Adrenal gland (tissue), 5 donors: ENCODE results near the gene DNAH1.

ENCODE experiments used
- POLR2A ChIP-seq, 2 donors: fragments of 450-650 bp; IDR thresholded peaks; one replicate each; pipeline ENCODE4 v1.6.1; 2017; ENCODE audit warnings: antibody characterized with exemption in 2 of 2, mild to moderate bottlenecking in 2 of 2, moderate library complexity in 1 of 2
- TF ChIP-seq, protein P1 (sequence below), 6 experiments: fragments of 450-650 bp in 4 of 6; fragments of 200-600 bp in 2 of 6; sonication (generic) in 1 of 6; IDR thresholded peaks; 1 replicate in 5 of 6; 2 replicates in 1 of 6; pipeline versions ENCODE4 v1.5.1 to v1.8.0; 2016 to 2021; ENCODE audit warnings: antibody characterized with exemption in 6 of 6, mild to moderate bottlenecking in 2 of 6, moderate library complexity in 1 of 6
- donor health status: DM: no; HTN: no; CAD: no.

DNA sequence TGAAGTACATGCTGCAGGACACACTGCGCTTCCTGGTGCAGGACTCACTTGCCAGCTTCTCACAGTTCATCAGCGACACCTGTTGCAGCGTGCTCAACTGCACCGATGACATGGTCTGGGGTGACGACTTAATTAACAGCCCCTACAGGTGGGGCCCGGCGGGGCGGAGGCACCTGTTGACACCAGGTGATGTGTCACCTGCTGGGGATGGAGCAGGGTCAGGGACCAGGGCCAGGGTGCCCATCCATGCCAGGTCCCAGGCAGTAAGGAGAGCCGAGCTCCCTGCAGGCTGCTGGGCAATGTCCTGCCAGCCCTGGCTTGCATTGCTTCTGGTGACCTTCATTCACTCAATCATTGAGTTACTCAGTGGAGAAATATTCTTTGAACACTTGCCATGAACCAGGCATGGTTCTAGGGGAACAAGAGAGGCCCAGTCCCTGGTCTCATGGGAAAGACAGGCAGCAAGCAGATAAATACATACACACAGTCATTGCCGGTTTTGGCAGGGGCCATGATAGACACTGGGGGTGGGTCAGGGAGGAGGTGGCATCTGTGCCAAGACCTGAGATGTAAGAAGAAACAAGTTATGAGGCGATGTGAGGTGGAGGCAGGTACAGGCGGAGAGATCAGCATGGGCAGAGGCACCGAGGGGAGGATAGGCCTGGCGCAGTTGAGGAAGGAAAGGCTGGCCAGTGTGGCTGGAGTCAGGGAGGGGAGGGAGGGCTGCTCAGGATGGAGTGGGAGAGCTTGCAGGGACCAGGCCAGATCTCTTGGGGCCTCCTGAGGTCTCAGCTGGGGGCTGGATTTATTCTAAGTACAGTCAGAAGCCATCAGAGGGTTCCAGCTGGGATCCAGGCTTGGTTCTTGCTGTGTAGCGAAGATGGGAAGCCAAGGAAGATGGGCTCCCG, 30.8 kb downstream of the DNAH1 start:
- TF ChIP-seq, protein P1, sequence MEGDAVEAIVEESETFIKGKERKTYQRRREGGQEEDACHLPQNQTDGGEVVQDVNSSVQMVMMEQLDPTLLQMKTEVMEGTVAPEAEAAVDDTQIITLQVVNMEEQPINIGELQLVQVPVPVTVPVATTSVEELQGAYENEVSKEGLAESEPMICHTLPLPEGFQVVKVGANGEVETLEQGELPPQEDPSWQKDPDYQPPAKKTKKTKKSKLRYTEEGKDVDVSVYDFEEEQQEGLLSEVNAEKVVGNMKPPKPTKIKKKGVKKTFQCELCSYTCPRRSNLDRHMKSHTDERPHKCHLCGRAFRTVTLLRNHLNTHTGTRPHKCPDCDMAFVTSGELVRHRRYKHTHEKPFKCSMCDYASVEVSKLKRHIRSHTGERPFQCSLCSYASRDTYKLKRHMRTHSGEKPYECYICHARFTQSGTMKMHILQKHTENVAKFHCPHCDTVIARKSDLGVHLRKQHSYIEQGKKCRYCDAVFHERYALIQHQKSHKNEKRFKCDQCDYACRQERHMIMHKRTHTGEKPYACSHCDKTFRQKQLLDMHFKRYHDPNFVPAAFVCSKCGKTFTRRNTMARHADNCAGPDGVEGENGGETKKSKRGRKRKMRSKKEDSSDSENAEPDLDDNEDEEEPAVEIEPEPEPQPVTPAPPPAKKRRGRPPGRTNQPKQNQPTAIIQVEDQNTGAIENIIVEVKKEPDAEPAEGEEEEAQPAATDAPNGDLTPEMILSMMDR (IDR thresholded peaks at IDR 0.05), result peak in 1 of 6 experiments; percentile 7
- TF ChIP-seq POLR2A (IDR thresholded peaks at IDR 0.05), result peak in 1 of 2 donors; percentile 7
